MM.1S (cell line): Measurements from ENCODE around the gene CHCT1.

Experiments
- CTCF ChIP-seq: fragments of 300-600 bp; sonication (generic); IDR thresholded peaks from 2 replicates; pipeline ENCODE4 v1.5.1; 2016; ENCODE audit warnings: antibody characterized with exemption, low read length, mixed read lengths
- EZH2 ChIP-seq: fragments of 300-600 bp; sonication (generic); optimal IDR thresholded peaks from 2 replicates; pipeline ENCODE3; 2017; ENCODE audit warnings: low read depth, mild to moderate bottlenecking, antibody characterized with exemption, low read length, mixed read lengths
- EZH2phosphoT487 ChIP-seq: fragments of 300-600 bp; sonication (generic); IDR thresholded peaks from 2 replicates; pipeline ENCODE4 v1.6.1; 2018; ENCODE audit warnings: antibody characterized with exemption, low read length

GRCh38 chr17:60372790-60373483 lies 49.4 kb upstream of the CHCT1 start:
- no peak for TF ChIP-seq CTCF
- TF ChIP-seq EZH2 = no peak
- TF ChIP-seq EZH2phosphoT487 = no peak
